Measurements from ENCODE around the gene C2CD4D.
"Not testable (repeated sequence)": the region's sequence is repeated elsewhere in the genome, so short reads cannot be mapped to it uniquely, and the experiment has no call there.

C2CD4D gene

DNA sequence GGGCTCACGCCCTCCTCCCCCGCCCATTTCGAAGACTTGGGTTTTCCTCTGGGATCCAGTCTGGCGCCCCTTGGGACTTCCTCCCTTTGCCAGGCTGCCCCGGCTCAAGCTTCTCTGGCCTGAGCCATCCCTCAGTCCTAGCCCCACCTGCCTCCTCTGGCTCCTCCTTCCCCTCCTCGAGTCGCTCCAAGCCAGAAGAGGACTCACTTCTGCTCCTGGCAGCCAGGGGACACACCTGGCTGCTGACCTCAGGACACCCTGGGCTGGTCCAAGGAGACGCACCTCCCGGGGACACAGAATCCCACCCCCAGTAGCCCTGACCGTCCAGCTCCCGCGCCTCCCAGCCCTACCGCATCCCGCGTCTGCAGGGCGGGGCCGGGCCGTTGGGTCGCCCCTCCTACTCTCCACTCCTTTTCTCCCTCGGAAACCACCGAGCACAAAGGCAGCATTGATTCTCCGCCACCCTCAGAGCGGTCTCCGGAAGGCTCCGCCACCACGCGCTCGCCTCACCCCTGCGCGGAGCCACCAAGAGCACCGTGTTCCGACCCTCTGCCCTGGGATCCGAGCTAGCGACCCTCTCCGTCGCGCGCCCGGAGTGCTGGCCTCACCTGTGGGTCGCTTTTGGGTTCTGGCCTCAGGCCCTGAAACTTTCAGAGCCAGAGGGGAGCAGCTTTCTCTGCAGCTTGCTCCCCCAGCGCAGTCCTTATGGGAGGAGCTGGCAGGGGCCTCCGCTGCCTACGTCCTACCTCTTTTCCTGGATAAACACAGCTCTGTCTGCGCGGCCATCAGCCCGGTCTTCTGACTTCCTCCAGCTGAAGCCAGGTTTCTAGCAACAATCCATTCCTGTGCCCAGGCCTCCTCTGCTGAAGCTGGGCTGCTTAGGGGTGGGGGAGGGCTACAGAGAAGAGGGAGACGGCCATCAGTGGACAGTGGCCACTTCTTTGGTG lies at the start of gene C2CD4D:
TSS of gene C2CD4D (minus strand) at position 364 of the 947 bp plus-strand sequence. CDS start 831 bp downstream, outside the sequence.
- Histone ChIP-seq H3K9me3 (ENCODE audit: control insufficient read depth in 1 of 2, low read length in 2 of 2) (no peaks in the 10 kb centered on the region), H3K27me3 (ENCODE audit: low read depth, low read length) (peaks cover 25% of the 10 kb centered on the region), H3K4me1 (ENCODE audit: control insufficient read depth in 1 of 2, insufficient read depth in 2 of 2, low read length in 2 of 2) (peaks cover 5 to 29% of the 10 kb centered on the region in 2 donors), H3K27ac (ENCODE audit: low read length) (peak within 1 kb of the TSS; percentile 76), H3K4me3 (ENCODE audit: low read depth in 1 of 2, low read length in 2 of 2) (peak within 1 kb of the TSS; percentile 41 to 55), H3K36me3 (ENCODE audit: control insufficient read depth in 1 of 2, insufficient read depth in 2 of 2, low read length in 2 of 2) (no peaks in the 10 kb centered on the region)

- no peaks in the 10 kb centered on the region for H3K27me3 ChIP-seq (ENCODE audit: low read depth, low read length)
- H3K4me3 ChIP-seq (ENCODE audit: low read depth in 1 of 2, low read length in 2 of 2), result no peak overlapping the region
- no peaks in the 10 kb centered on the region for H3K9me3 ChIP-seq (ENCODE audit: control insufficient read depth in 1 of 2, low read length in 2 of 2)
- no peak overlapping the region for H3K27ac ChIP-seq (ENCODE audit: low read length)
- no peaks in the 10 kb centered on the region for H3K4me1 ChIP-seq (ENCODE audit: control insufficient read depth in 1 of 2, insufficient read depth in 2 of 2, low read length in 2 of 2)
- H3K36me3 ChIP-seq (ENCODE audit: control insufficient read depth in 1 of 2, insufficient read depth in 2 of 2, low read length in 2 of 2), result peaks cover 7 to 47% of the 10 kb centered on the region in 2 donors
Observed at GRCh38 chr1:151888972-151889570, 49.5 kb upstream of the C2CD4D start.

DNA sequence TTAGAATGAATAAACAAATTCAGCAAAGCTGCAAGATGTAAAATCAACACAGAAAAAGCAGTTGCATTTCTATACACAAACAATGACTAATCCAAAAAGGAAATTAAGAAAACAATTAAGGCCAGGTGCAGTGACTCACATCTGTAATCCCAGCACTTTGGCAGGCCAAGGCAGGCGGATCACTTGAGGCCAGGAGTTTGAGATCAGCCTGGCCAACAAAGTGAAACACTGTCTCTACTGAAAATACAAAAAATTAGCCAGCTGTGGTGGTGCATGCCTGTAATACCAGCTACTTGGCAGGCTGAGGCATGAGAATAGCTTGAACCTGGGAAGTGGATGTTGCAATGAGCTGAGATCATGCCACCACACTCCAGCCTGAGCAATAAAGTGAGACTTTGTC lies 47.4 kb upstream of the C2CD4D start:
- no peak overlapping the region for H3K27ac ChIP-seq (ENCODE audit: low read length)
- H3K4me1 ChIP-seq (ENCODE audit: control insufficient read depth in 1 of 2, insufficient read depth in 2 of 2, low read length in 2 of 2), result no peaks in the 10 kb centered on the region
- H3K9me3 ChIP-seq (ENCODE audit: control insufficient read depth in 1 of 2, low read length in 2 of 2), result no peaks in the 10 kb centered on the region
- H3K27me3 ChIP-seq (ENCODE audit: low read depth, low read length), result no peaks in the 10 kb centered on the region
- no peak overlapping the region for H3K4me3 ChIP-seq (ENCODE audit: low read depth in 1 of 2, low read length in 2 of 2)
- H3K36me3 ChIP-seq (ENCODE audit: control insufficient read depth in 1 of 2, insufficient read depth in 2 of 2, low read length in 2 of 2), result peaks cover 0 to 29% of the 10 kb centered on the region in 2 donors

DNA sequence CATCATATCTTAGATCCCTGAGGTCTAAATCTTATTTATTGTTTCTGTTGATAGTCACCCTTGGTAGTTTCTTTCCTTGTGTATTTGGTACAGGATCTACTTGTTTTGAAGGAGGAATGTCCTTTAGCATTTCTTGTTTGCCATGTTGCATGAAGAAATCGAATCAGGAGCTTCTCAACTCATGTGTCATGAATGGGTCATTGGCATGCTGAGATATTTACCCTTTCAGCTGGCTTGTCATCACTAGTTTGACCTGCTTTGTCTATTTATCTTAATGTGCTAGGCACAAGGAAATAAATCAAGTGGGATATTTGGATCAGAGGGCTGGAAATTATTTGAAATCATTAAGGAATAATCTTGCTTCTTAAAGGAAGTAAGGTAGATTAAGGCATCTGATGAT lies 45.9 kb upstream of the C2CD4D start:
- no peaks in the 10 kb centered on the region for H3K9me3 ChIP-seq (ENCODE audit: control insufficient read depth in 1 of 2, low read length in 2 of 2)
- H3K27me3 ChIP-seq (ENCODE audit: low read depth, low read length), result no peaks in the 10 kb centered on the region
- H3K4me1 ChIP-seq (ENCODE audit: control insufficient read depth in 1 of 2, insufficient read depth in 2 of 2, low read length in 2 of 2), result no peaks in the 10 kb centered on the region
- H3K36me3 ChIP-seq (ENCODE audit: control insufficient read depth in 1 of 2, insufficient read depth in 2 of 2, low read length in 2 of 2), result peaks cover 0 to 22% of the 10 kb centered on the region in 2 donors
- H3K4me3 ChIP-seq (ENCODE audit: low read depth in 1 of 2, low read length in 2 of 2), result no peak overlapping the region
- H3K27ac ChIP-seq (ENCODE audit: low read length), result no peak overlapping the region

- not testable (repeated sequence) for H3K9me3 ChIP-seq (ENCODE audit: control insufficient read depth in 1 of 2, low read length in 2 of 2); H3K27ac ChIP-seq (ENCODE audit: low read length); H3K27me3 ChIP-seq (ENCODE audit: low read depth, low read length); H3K4me1 ChIP-seq (ENCODE audit: control insufficient read depth in 1 of 2, insufficient read depth in 2 of 2, low read length in 2 of 2); H3K4me3 ChIP-seq (ENCODE audit: low read depth in 1 of 2, low read length in 2 of 2)
- peaks cover 0 to 18% of the 10 kb centered on the region in 2 donors for H3K36me3 ChIP-seq (ENCODE audit: control insufficient read depth in 1 of 2, insufficient read depth in 2 of 2, low read length in 2 of 2)
Observed at GRCh38 chr1:151884879-151885278, 45.3 kb upstream of the C2CD4D start.

GRCh38 chr1:151884445-151884844 lies 44.8 kb upstream of the C2CD4D start:
- not testable (repeated sequence) for H3K9me3 ChIP-seq (ENCODE audit: control insufficient read depth in 1 of 2, low read length in 2 of 2); H3K27me3 ChIP-seq (ENCODE audit: low read depth, low read length); H3K27ac ChIP-seq (ENCODE audit: low read length); H3K4me1 ChIP-seq (ENCODE audit: control insufficient read depth in 1 of 2, insufficient read depth in 2 of 2, low read length in 2 of 2); H3K4me3 ChIP-seq (ENCODE audit: low read depth in 1 of 2, low read length in 2 of 2)
- peaks cover 0 to 14% of the 10 kb centered on the region in 2 donors for H3K36me3 ChIP-seq (ENCODE audit: control insufficient read depth in 1 of 2, insufficient read depth in 2 of 2, low read length in 2 of 2)

- not testable (repeated sequence) for H3K9me3 ChIP-seq (ENCODE audit: control insufficient read depth in 1 of 2, low read length in 2 of 2); H3K27me3 ChIP-seq (ENCODE audit: low read depth, low read length); H3K4me3 ChIP-seq (ENCODE audit: low read depth in 1 of 2, low read length in 2 of 2); H3K27ac ChIP-seq (ENCODE audit: low read length); H3K36me3 ChIP-seq (ENCODE audit: control insufficient read depth in 1 of 2, insufficient read depth in 2 of 2, low read length in 2 of 2); H3K4me1 ChIP-seq (ENCODE audit: control insufficient read depth in 1 of 2, insufficient read depth in 2 of 2, low read length in 2 of 2)
Observed at GRCh38 chr1:151883898-151884297, 44.3 kb upstream of the C2CD4D start.

DNA sequence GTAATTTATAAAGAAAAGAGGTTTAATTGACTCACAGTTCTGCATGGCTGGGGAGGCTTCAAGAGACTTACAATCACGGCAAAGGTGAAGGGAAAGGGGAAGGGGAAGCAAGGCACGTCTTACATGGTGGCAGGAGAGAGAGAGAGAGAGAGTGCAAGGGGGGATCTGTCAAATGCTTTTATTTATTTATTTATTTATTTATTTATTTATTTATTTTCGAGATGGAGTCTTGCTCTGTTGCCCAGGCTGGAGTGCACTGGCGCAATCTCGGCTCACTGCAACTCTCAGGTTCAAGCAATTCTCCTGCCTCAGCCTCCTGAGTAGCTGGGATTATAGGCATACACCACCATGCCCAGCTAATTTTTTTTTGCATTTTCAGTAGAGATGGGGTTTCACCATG lies 43.3 kb upstream of the C2CD4D start:
- not testable (repeated sequence) for H3K27ac ChIP-seq (ENCODE audit: low read length)

GRCh38 chr1:151882466-151882865 lies 42.8 kb upstream of the C2CD4D start:
- peaks cover 0 to under 1% of the 10 kb centered on the region in 2 donors for H3K36me3 ChIP-seq (ENCODE audit: control insufficient read depth in 1 of 2, insufficient read depth in 2 of 2, low read length in 2 of 2)
- no peak overlapping the region for H3K27ac ChIP-seq (ENCODE audit: low read length)
- H3K4me3 ChIP-seq (ENCODE audit: low read depth in 1 of 2, low read length in 2 of 2), result no peak overlapping the region
- no peaks in the 10 kb centered on the region for H3K27me3 ChIP-seq (ENCODE audit: low read depth, low read length)
- H3K4me1 ChIP-seq (ENCODE audit: control insufficient read depth in 1 of 2, insufficient read depth in 2 of 2, low read length in 2 of 2), result no peaks in the 10 kb centered on the region
- no peaks in the 10 kb centered on the region for H3K9me3 ChIP-seq (ENCODE audit: control insufficient read depth in 1 of 2, low read length in 2 of 2)

More for the DNA sequence above, 43.3 kb upstream of the C2CD4D start:
- H3K4me1 ChIP-seq (ENCODE audit: control insufficient read depth in 1 of 2, insufficient read depth in 2 of 2, low read length in 2 of 2); H3K36me3 ChIP-seq (ENCODE audit: control insufficient read depth in 1 of 2, insufficient read depth in 2 of 2, low read length in 2 of 2); H3K9me3 ChIP-seq (ENCODE audit: control insufficient read depth in 1 of 2, low read length in 2 of 2); H3K4me3 ChIP-seq (ENCODE audit: low read depth in 1 of 2, low read length in 2 of 2); H3K27me3 ChIP-seq (ENCODE audit: low read depth, low read length): not testable (repeated sequence)

- Histone ChIP-seq H3K4me3 (ENCODE audit: low read depth in 1 of 2, low read length in 2 of 2) (no peak overlapping the region), H3K36me3 (ENCODE audit: control insufficient read depth in 1 of 2, insufficient read depth in 2 of 2, low read length in 2 of 2) (no peaks in the 10 kb centered on the region), H3K4me1 (ENCODE audit: control insufficient read depth in 1 of 2, insufficient read depth in 2 of 2, low read length in 2 of 2) (no peaks in the 10 kb centered on the region), H3K9me3 (ENCODE audit: control insufficient read depth in 1 of 2, low read length in 2 of 2) (no peaks in the 10 kb centered on the region), H3K27ac (ENCODE audit: low read length) (no peak overlapping the region), H3K27me3 (ENCODE audit: low read depth, low read length) (no peaks in the 10 kb centered on the region)
Observed at GRCh38 chr1:151881479-151881878, 41.9 kb upstream of the C2CD4D start.

GRCh38 chr1:151875419-151876097 lies 35.9 kb upstream of the C2CD4D start:
- Histone ChIP-seq H3K4me1 (ENCODE audit: control insufficient read depth in 1 of 2, insufficient read depth in 2 of 2, low read length in 2 of 2) (no peaks in the 10 kb centered on the region), H3K36me3 (ENCODE audit: control insufficient read depth in 1 of 2, insufficient read depth in 2 of 2, low read length in 2 of 2) (peaks cover 0 to 24% of the 10 kb centered on the region in 2 donors), H3K4me3 (ENCODE audit: low read depth in 1 of 2, low read length in 2 of 2) (no peak overlapping the region), H3K9me3 (ENCODE audit: control insufficient read depth in 1 of 2, low read length in 2 of 2) (no peaks in the 10 kb centered on the region), H3K27ac (ENCODE audit: low read length) (no peak overlapping the region), H3K27me3 (ENCODE audit: low read depth, low read length) (no peaks in the 10 kb centered on the region)
